ENCODE data around the gene RPRML. TPM values are rescaled to one million over a fixed set of nuclear protein-coding genes. Genes with fewer than 3 reads are reported as not detected.
A peak's percentile ranks its signal among the peaks of the same experiment; 100 is the strongest.

Gene RPRML
- total RNA-seq, 4 donors from 2014 or later = 0.88 TPM; not detected in 3

GRCh38 chr17:46977750-46978488 lies 1.1 kb downstream of the RPRML start:
- no peak for TF ChIP-seq POLR2A (IDR thresholded peaks at IDR 0.05)
- TF ChIP-seq, protein P1, sequence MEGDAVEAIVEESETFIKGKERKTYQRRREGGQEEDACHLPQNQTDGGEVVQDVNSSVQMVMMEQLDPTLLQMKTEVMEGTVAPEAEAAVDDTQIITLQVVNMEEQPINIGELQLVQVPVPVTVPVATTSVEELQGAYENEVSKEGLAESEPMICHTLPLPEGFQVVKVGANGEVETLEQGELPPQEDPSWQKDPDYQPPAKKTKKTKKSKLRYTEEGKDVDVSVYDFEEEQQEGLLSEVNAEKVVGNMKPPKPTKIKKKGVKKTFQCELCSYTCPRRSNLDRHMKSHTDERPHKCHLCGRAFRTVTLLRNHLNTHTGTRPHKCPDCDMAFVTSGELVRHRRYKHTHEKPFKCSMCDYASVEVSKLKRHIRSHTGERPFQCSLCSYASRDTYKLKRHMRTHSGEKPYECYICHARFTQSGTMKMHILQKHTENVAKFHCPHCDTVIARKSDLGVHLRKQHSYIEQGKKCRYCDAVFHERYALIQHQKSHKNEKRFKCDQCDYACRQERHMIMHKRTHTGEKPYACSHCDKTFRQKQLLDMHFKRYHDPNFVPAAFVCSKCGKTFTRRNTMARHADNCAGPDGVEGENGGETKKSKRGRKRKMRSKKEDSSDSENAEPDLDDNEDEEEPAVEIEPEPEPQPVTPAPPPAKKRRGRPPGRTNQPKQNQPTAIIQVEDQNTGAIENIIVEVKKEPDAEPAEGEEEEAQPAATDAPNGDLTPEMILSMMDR (IDR thresholded peaks at IDR 0.05) = no peak
- no peak for DNase-seq
- H3K27ac ChIP-seq = no peak overlapping the region
- H3K9me3 ChIP-seq = no peaks in the 10 kb centered on the region
- H3K4me3 ChIP-seq = peak overlapping the region in 3 of 4 donors; percentile 62
- H3K27me3 ChIP-seq = peaks cover 0 to 18% of the 10 kb centered on the region in 2 donors
- no peaks in the 10 kb centered on the region for H3K36me3 ChIP-seq
- H3K4me1 ChIP-seq = peaks cover 0 to 20% (median 14%) of the 10 kb centered on the region in 4 donors

DNA sequence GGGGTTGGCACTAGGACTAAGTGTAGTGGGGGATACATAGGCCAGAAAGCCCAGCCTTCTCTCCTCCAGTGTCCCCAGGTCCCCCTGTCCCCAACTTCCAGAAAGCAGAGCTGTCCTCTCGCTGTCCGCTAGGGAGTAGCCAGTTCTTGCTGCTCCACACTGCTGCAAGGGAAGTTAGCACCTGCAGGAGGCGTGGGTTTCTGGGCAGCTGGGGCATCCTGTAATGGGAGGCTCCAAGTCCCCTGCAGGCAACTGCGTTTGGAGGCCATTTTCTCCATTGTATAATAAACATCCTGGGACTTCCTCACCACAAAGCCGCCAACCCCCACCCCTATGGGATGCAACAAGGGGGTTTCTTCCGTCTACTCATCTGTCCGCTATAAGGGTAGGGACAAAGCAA lies 1.7 kb downstream of the RPRML start:
- DNase-seq = no peak
- Histone ChIP-seq H3K9me3 (no peaks in the 10 kb centered on the region), H3K27ac (no peak overlapping the region), H3K27me3 (peaks cover 0 to 18% of the 10 kb centered on the region in 2 donors), H3K4me1 (peaks cover 0 to 20% (median 14%) of the 10 kb centered on the region in 4 donors), H3K36me3 (no peaks in the 10 kb centered on the region), H3K4me3 (no peak overlapping the region)
- TF ChIP-seq, protein P1 (IDR thresholded peaks at IDR 0.05) = peak in 3 of 6 experiments; percentile 15 to 25 (median 24)
- no peak for TF ChIP-seq POLR2A (IDR thresholded peaks at IDR 0.05)

DNA sequence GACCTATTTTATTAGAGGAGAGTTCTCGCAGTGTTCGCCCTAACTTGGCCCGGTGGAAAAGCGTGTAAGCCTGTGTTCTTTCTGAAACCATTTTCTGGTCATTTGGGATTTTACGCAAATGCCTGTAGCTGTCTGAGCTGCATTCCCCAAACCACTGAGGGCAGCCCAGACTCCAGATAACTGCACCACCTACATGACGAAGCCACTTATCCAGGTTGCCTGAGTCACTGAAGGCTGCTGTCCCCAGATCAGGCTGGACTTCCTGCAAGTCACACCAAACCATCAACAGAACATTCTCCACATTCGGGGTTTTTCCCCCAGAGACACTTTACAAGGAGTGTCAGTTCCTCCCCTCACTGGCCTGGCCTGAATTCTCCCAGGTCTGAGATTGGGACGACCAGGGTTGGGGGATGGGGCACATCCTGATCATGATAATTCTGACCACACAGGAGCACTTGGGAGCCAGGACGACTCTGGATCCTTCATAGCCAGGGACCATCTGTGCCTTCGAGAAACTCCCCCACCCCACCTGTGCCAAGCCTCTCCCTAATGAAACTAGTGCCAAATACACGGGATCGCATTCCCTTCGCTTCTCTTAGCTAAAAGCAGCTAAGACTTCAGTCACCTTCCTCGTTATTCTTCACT lies 2.3 kb downstream of the RPRML start:
- Histone ChIP-seq H3K36me3 (no peaks in the 10 kb centered on the region), H3K4me1 (peaks cover 0 to 20% (median 14%) of the 10 kb centered on the region in 4 donors), H3K27me3 (peaks cover 0 to 18% of the 10 kb centered on the region in 2 donors), H3K4me3 (no peak overlapping the region), H3K27ac (no peak overlapping the region), H3K9me3 (no peaks in the 10 kb centered on the region)
- DNase-seq = no peak
- no peak for TF ChIP-seq POLR2A (IDR thresholded peaks at IDR 0.05)
- TF ChIP-seq, protein P1 (IDR thresholded peaks at IDR 0.05) = no peak

DNA sequence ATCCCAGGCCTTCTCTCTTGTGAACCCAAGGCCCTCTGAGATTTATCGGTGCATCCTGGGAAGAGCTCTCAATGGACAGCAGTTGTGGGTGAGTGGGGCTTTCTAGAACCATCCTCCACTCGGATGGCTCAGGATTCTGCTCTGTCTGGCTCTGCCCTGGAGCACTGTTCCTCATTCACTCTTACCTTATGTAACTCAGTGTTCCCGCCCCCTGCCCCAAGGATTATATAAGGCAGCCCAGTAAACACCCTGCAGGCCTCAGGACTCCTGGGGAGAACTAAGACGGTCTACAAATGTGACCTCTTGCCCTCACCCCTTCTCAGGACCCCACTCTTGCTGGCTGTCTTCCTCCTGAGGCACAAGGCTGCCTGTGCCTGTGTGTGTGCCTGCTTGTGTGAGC lies 3.8 kb downstream of the RPRML start:
- no peaks in the 10 kb centered on the region for H3K36me3 ChIP-seq
- H3K9me3 ChIP-seq = no peaks in the 10 kb centered on the region
- peaks cover 0 to 20% (median 14%) of the 10 kb centered on the region in 4 donors for H3K4me1 ChIP-seq
- no peak for TF ChIP-seq POLR2A (IDR thresholded peaks at IDR 0.05)
- TF ChIP-seq, protein P1 (IDR thresholded peaks at IDR 0.05) = no peak
- no peak overlapping the region for H3K4me3 ChIP-seq
- no peak for DNase-seq
- no peak overlapping the region for H3K27ac ChIP-seq
- H3K27me3 ChIP-seq = peaks cover 0 to 18% of the 10 kb centered on the region in 2 donors

- DNase-seq = no peak
These were observed 5.0 kb downstream of the RPRML start for GRCh38 chr17:46974086-46974485.

More at GRCh38 chr17:46974086-46974485, 5.0 kb downstream of the RPRML start:
- no peaks in the 10 kb centered on the region for H3K9me3 ChIP-seq
- H3K36me3 ChIP-seq = no peaks in the 10 kb centered on the region
- H3K27me3 ChIP-seq = peaks cover 0 to 16% of the 10 kb centered on the region in 2 donors
- H3K27ac ChIP-seq = no peak overlapping the region
- H3K4me3 ChIP-seq = no peak overlapping the region
- TF ChIP-seq POLR2A (IDR thresholded peaks at IDR 0.05) = no peak
- TF ChIP-seq, protein P1 (IDR thresholded peaks at IDR 0.05) = no peak
- H3K4me1 ChIP-seq = peaks cover 0 to 13% (median 9%) of the 10 kb centered on the region in 4 donors
